ENCODE data around the gene ST6GAL1.
"Not testable (repeated sequence)": the region's sequence is repeated elsewhere in the genome, so short reads cannot be mapped to it uniquely, and the experiment has no call there.

The ST6GAL1 gene

DNA sequence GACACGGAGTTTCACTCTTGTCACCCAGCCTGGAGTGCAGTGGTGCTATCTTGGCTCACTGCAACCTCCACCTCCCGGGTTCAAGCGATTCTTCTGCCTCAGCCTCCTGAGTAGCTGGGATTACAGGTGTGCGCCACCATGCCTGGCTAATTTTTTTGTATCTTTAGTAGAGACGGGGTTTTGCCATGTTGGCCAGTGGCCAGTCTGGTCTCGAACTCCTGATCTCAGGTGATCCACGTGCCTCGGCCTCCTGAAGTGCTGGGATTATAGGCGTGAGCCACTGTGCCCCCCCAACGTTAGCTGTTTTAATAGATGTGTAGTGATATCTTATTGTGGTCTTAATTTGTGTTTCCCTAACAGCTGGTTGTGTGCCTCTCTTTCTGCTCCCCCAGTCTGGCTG, 40.8 kb downstream of the ST6GAL1 start:
- DNase-seq: not testable (repeated sequence)

DNA sequence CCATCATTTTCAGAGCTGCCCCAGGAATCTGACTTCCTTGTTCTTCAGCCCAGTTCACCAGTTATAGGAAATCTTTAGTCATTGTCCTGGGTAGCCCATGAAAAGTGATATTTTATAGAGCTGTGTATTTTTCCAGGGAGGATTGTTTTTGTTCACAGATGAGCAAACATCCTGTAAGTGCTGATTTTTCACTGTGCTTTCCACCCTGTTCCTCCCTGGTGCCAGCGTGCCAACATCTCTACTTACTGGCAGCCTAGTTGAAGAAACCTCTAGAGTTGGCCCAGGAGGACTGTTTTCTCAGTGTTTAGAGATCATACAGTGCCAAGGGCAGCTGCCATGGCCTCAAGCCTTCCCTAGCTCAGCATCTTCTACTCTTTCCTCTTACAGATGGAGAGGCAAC, 41.3 kb downstream of the ST6GAL1 start:
- no peak for DNase-seq

DNA sequence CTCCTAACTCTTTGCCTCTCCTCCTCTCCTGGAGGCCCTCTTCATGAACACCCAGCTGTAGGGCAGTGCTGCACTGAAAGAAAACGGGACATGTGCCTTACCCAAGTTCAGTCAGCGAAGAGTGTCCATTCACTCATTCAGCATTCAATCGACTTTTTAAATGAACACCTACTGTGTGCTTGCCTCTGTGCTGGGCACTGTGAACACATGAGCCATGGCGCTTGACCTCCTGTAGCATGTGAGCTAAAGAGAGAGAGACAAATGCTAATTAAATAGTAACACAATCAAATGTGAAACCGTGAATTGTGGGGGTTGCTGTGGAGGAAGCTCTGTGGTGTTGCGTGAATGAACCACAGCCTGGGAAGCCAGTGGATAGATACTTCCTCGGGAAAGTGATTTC, 43.4 kb downstream of the ST6GAL1 start:
- no peak for DNase-seq

DNA sequence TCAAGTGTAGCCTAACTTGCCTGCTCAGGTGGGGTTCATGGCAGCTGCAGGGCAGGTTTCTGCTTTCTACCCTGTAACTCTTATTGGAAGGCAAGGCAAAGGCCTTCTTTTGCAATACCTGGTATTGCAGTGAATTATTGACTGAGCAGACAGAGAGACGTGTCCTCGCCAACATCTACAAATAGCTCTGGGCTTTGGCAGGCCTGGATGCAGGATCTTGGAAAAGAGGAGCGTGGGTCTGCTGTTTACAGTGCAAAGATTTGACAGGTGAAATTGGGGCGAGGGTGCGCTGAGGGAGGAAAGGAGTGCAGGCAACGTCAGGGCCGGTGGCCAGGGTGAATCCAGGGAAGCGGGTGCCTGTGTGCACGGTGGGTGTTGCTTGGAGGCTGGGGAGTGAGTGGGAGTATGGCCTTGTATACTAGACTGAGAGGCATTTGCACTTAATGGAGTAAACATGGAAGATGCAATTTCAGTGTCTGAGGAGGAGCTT, 44.5 kb downstream of the ST6GAL1 start:
- DNase-seq: no peak

DNA sequence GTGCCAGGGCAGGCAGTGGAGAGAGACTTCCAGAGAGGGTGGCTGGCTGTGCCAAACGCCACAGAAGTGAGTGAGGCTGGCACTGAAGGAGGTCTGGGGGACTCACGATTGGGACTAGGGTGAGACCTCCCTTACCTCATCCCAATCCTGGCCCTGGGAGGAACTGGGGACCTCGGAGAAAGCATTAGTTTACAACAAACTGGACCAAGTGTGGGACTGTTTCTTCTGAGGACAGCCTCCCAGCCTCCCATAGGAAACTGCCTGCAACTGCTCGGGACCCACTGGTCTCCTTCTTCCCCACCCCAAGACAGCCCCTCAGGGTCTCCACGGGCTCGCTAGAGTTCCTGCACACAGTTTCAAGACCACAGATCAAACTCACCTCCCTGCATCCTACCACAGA, 45.4 kb downstream of the ST6GAL1 start:
- DNase-seq: no peak

DNA sequence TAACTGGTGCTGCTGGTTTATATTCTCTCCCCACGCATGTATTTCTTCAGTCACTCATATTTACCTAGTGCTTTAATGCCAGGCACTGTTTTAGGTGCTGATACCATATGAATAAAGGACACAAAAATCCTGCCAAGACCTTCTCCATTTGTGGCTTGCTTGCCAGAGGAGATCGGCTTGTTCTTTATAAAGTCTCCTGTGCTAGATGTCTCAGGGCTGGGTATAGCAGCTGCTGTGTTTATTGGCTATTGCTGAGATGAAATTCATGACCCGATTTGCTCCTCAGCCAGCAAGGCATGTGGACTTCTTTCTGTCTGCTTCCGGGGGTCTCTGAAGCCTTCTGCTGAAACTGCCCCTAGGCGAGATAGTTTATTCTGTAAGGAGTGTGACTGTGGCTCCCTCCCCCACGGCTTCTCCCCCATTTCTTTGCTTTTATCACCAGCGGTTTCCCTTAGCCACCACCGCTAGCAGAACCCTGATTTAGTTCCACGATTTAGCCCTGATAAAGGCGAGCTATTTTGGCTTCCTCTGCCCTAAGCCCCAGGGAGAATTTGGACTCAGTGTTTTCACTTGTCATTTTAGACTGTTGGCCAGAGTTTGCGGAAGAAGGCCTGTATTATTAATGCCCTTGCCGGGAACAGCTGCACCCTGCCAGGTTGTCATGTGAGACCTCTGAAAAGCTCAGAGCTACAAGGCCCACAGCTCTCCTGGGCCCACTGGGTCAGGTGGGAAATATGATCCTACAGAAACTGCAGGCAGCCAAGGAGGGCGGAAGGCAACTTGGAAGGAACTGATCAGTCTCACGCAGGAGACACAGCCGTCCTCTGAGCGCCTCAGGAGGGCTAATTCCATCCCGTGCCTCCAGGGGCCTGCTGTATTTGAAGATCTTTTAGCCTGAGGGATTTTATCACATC, 46.8 kb downstream of the ST6GAL1 start:
- DNase-seq: no peak

DNA sequence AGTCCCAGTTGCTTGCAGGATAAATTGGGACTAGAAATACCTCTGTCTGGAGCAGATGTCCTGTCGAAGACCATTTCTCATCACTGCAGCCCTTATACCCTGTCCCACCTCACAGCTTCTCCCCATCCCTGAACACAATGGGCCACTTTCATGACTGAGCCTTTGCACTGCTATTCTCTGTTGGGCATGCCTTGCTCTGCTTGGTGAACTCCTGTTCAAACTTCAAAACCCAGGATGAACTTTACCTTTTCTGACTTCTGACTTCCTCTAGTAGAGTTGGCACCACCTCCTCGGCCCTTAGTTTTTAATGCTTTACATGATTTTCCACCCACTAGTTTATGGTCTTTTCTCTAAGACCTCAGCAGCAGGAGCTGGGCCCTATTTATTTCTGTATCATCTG, 48.4 kb downstream of the ST6GAL1 start:
- no peak for DNase-seq

DNA sequence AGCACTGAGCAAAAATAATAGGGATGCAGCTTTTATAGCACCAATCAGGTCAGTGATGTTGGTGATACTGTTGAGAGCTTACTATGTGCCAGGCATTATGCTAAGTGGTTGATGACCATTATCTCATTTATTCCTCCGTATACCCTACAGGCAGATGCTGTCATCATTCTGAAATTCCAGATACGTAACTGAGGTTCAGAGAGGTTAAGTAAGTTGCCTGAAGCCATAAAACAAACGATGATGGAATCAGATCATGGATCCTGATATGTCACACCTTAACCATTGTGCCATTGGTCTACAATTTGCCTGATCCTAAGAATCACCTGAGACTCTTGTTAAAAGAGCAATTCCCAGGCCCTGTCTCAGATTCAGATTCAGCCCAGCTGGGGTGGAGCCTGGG, 49.5 kb downstream of the ST6GAL1 start:
- no peak for DNase-seq

DNA sequence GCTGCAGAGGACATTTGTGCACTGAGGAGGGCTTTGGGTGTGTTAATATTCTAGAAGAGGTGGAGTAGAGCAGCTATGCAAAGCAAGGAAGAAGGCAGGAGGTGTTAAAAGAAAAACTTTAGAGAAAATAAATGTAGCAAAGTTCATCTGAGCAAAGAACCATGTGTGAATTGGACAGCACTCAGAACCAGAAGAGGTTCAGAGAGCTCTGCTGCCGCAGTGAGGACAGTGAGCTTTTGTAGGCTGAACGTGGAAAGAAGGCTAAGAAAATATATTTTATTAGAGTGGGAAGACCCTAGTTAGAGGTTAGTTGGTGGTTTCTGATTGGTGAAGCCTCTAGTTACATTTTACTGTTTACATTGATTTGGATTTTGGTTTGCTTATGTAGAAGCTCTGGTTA, 50.7 kb downstream of the ST6GAL1 start:
- no peak for DNase-seq

DNA sequence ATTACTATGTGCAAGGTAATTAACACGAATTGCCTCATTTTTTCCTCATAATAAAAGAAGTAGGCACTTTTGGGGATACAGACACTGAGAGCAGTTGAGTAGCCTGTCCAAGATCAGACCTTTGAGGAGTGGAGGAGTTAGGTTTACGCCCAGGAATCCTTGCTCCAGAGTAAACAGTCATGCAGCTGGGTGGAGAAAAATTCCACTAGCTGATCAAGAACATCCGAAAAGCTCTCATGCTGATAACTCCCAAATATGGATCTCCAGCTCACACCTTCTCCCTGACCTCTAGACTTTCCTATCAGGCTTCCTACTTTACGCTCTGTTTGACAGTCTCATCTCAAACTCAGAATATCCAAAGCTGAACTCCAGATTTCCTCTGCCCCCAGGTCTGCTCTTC, 53.3 kb downstream of the ST6GAL1 start:
- no peak for DNase-seq

DNA sequence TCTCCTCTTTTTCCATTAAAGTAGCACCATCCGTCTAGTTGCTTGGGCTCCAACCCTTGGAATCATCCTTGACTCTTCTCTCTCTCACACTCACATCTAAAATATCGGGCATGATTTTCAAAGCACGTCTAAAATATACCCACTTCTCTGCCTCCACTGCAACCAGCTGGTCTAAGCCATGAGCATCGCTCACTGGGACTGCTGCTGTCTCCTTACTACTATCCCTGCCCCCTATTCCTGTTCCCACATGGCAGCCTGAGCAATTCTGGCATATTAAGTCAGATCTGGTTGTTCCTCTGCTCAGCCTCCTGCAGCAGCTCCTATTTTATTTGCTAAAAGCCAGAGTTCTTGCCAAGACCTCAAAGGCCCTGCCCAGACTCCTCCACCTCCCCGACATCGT, 53.7 kb downstream of the ST6GAL1 start:
- no peak for DNase-seq

DNA sequence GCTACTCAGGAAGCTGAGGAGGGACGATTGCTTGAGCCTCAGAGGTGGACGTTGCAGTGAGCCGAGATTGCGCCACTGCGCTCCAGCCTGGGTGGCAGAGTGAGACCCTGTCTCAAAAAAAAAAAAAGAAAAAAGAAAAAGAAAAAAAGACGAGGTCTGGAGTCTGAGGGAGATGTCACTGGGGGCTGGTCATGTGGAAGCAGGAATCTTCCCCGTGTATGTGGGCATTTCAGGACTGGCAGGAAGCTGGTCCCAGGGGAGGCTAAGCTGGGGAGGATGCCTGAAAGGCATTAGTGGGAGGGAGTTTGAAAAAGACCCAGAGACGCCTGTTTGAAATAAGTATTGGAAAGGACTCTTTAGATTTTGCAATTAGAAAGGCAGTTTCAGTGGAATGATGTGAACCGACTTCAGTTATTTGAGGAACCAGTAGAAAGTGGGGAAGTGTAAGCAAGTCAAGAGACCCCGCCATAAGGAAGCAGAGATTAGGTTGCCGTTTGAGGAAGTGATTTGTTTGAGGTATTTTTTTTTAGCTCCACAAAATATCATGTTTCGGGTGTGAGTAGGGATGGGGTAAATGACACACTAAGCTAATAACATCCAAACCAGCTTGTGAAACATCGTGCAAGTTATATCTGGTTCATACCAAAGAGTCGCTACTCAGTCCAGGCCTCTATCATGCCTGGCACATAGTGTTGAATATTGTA, 55.5 kb downstream of the ST6GAL1 start:
- DNase-seq: no peak

DNA sequence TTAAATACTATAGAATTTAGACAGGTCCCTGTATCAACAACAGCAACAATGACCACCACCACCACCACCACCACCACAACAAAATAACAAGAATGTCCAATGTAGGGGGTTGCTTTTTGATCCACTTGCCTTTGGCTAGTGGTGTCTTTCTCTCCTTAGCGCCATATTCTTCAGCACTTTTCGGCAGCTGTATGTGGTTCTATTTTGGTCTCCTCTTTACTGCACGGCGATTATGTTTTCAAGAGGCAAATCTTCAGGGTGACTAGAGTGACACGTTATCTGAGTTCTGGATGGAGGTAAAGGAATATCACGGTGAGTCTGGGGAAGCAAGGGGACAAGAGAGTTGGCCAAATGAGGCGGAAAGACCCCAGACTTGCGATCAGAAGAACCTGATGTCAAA, 56.1 kb downstream of the ST6GAL1 start:
- DNase-seq: no peak

DNA sequence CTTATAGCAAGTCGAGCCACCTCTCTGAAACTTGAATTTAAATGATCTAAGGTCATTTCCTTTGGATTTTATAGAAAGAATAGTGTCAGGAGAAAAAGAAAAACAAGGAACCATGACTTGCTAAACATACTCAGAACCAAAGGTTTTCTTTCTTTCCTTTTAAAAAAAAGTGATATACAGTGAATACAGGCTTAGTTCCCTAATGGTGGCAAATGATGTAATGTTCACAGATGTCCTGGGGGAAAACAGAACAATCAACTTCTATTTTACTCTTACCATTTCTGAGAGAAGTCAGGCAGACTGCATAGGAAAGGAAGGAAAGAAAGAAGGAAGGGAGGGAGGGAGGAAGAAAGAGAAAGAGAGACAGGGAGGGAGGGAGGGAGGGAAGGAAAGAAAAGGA, 56.5 kb downstream of the ST6GAL1 start:
- no peak for DNase-seq

DNA sequence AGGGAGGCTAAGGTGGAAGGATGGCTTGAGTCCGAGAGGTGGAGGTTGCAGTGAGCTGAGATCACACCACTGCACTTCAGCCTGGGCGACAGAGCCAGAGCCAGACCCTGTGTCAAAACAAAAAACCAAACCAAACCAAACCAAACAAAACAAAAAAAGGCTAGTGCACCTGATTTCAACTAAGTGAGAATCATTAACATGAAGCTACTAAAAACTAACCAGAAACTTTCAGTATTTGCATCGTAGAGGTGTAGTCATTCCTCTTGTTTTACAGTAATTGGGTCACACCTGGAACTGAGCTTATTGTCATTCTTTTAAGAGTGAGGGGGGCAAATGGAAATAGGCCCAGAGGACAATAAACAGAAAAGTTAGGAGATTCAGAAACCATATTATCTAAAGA, 58.5 kb downstream of the ST6GAL1 start:
- DNase-seq: peak; percentile 27

DNA sequence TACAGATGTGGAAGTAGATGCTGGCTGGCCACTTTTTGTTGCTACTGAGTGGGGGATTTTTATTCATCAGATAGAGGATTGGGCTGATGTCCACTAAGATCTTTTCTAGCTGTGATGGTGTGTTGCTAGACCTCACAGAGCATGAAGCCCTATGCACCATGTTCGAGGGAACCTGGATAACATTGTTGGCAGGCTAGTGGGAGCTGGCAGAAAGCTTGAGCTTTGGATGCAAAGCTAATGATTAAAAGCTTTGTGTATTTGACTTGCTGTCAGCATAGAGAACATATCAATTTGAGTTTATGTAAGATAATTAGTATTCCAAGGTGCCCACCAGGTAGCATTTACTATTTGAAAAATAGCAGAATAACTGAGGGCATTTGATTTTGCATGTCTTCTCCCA, 59.1 kb downstream of the ST6GAL1 start:
- no peak for DNase-seq

DNA sequence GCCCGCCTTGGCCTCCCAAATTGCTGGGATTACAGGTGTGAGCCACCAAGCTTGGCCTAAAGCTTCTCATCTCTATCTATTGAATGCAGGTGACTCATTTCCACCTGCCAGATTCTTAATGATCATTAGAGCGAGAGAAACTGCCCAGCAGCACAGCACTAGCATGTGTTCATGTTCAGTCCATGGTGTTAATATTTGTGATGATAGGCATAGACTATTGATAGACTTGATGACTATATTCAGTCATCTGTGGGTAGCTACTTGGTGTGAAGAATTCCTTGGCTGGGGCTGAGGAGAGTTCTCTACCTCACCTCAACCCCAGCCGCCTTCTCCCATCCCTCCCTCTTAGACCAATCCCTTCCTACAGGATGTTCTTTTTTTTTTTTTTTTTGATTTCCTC, 60.0 kb downstream of the ST6GAL1 start:
- no peak for DNase-seq

DNA sequence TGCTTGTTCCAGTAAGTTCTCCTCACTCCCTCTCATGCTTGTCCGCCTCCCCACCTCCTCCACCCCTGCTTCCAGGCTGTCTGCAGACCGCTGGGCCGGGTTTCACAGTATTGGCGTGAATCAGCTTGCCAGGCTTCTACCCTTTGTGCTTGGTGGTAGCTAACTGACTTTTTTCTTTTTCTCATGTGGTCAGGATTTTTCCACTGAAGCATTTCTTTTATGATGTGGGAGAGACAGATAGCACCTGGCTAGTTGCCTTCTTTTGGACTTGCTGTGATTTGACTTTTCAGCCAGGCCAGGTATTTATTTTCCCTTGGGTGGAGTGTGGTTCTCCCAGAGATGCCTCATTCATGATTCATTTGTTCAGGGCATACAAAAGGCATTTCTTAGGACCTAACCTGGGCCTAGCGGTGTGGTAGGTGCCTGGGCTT, 60.6 kb downstream of the ST6GAL1 start:
- no peak for DNase-seq

DNA sequence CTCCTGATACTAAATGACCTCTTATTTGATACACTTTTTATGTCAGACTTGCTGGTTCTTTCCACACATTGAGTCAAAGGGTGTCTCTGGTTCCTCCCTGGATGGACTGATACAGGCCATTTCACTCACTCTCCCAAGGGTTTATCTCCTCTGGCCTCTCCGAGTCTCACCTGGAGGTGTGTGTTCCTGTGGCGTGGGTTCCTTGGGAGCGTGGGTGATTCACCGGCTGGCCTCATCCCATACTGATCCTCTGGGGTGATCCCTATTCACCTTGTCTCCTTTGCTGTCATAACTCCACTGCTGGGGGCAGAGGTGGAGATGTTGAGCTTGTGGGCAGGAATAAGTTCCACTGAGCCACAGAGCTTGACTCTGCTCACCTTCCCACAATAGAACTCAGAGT, 61.1 kb downstream of the ST6GAL1 start:
- no peak for DNase-seq

DNA sequence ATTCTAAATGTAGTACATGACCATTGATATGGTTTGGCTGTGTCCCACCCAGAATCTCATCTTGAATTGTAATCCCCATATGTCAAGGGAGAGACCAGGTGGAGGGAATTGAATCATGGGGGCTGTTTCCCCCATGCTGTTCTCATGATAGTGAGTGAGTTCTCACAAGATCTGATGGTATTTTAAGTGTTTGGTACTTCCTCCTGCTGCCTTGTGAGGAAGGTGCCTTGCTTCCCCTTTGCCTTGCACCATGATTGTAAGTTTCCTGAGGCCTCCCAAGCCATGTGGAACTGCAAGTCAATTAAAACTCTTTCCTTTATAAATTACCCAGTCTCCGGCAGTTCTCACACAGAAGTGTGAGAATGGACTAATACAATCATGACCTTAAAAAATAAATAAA, 61.8 kb downstream of the ST6GAL1 start:
- DNase-seq: not testable (repeated sequence)

DNA sequence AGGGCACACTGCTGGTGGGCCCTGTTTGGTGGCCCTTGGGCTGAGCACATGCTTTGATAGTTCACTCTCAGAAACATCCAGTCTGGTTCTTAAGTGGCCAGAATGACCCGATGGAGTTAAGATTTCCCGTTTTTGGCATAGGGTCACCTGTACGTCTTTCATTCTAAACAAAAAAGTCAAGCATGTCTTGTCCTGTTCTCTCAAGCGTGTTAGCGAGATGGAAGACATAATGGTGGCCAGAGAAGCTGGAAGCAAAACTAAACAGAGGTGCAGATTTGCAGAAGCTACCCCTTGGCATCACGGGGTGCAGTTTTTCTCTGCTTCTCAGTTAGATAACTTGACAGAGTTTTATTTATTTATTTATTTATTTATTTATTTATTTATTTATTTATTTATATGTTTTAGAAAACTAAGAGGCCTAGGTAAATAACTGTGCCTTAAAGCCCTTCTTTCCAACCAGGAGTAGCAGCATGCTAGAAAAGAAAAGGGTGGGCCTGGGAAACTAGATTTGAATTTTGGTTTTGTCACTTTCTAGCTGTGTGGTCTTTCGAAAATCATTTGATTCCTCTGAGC, 63.0 kb downstream of the ST6GAL1 start:
- DNase-seq: no peak

DNA sequence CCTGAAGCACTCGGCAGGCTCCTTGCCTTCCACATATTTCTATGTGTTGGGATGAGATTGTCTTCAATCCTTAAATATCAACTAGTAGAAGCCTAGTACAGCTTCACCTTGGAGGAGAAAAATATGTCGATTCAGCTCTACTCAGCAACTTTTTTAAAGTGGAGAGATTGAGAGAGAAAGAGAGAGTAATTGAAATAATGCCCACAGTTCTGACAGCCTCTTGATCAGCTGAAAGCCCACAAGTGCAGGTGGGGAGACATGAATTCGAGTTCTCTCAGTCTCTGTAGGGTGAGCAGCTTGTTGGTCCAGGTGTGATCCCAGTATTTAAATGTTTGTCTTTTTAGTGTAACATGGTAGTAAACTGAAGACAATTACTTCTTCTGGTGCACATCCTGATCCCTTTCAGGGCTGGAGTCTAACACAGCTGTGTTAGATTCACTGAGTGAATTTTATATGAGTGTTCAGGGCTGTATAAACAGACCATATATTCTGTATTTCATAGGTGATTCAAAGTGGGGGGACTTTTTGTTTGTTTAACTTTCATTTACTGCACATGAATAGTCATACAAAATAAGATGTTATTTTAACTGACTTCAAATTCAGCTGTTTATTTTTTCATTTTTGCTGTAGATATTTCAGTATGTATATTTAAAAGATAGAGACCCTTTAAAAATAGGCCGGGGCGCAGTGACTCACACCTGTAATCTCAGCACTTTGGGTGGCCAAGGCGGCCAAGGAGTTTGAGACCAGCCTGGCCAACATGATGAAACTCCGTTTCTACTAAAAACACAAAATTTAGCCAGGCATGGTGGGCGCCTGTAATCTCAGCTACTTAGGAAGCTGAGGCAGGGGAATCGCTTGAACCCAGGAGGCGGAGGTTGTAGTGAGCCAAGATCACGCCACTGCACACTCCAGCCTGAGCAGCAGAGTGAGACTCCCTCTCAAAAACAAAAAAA, 64.0 kb downstream of the ST6GAL1 start:
- DNase-seq: no peak

DNA sequence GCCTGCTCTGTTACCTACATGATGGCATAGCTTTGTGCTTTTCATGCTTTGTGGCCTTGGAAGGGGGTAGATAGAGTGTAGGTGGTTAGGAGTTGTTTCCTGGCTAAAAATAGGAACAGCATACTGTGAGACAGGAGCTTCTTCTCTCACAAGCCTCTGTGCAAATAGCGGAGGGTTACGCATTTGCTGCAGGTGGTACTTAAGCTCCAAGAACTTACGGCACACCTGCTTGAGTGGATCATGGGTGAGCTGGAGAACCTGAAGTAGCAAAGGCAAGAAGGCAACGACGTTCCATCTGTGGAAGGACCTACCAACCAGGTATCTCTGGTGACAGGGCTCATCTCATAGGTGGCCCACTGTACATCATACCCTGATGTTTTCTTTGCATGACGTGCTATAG, 66.0 kb downstream of the ST6GAL1 start:
- DNase-seq: no peak
